Measurements from ENCODE around the gene PROK2. TPM values are rescaled to one million over a fixed set of nuclear protein-coding genes. Genes with fewer than 3 reads are reported as not detected.

PROK2 gene
- total and polyA plus RNA-seq, 2 experiments from 2014 or later, result 2.1 to 2.3 TPM

- peaks cover 11% of the 10 kb centered on the region for H3K27me3 Mint-ChIP-seq (ENCODE audit: insufficient read depth, low read depth, poor library complexity)
- no peak for TF ChIP-seq ZNF462 (CRISPR knock-in tag; IDR thresholded peaks at IDR 0.05)
- no peak for TF ChIP-seq EZH2 (IDR thresholded peaks at IDR 0.05; ENCODE audit: low read depth, unreplicated experiment)
- no peak for TF ChIP-seq JUNB (IDR thresholded peaks at IDR 0.05; ENCODE audit: unreplicated experiment)
- no peak for TF ChIP-seq CREB1 (CRISPR knock-in tag; IDR thresholded peaks at IDR 0.05; ENCODE audit: low read depth)
Measured at GRCh38 chr3:71733319-71733718, 51.6 kb downstream of the PROK2 start.

GRCh38 chr3:71732637-71733036 lies 52.3 kb downstream of the PROK2 start:
- DNase-seq (ENCODE audit: low spot score) (no peak), ATAC-seq (no peak)
- Mint-ChIP-seq H3K36me3 (ENCODE audit: low read depth) (peaks cover 4% of the 10 kb centered on the region; the same call in 1 of the 3 replicates), H3K27ac (no peak overlapping the region), H3K4me1 (peaks cover 40% of the 10 kb centered on the region), H3K27me3 (ENCODE audit: insufficient read depth, low read depth, poor library complexity) (peaks cover 11% of the 10 kb centered on the region), H3K4me3 (no peak overlapping the region), H3K9me3 (no peaks in the 10 kb centered on the region; the same call in 2 of the 3 replicates)
- no peak overlapping the region for H3K4me2 ChIP-seq
- H2AFZ ChIP-seq, result no peak overlapping the region
- H3K9me2 ChIP-seq (ENCODE audit: insufficient read depth), result no peaks in the 10 kb centered on the region
- no peak overlapping the region for H3K4me3 ChIP-seq
- H3K36me3 ChIP-seq (ENCODE audit: insufficient read depth), result no peaks in the 10 kb centered on the region
- H3K4me1 ChIP-seq (ENCODE audit: insufficient read depth), result peaks cover 32% of the 10 kb centered on the region
- TF ChIP-seq ETS1 (IDR thresholded peaks at IDR 0.05) (no peak), POLR2AphosphoS5 (IDR thresholded peaks at IDR 0.05; ENCODE audit: low read depth) (no peak), EZH2 (IDR thresholded peaks at IDR 0.05; ENCODE audit: low read depth, unreplicated experiment) (no peak), NANOG (IDR thresholded peaks at IDR 0.05; ENCODE audit: borderline replicate concordance) (no peak)
- 0 out of 2 replicates have a peak, but pooled peaks cover 10% of the 10 kb centered on the region for H3F3A ChIP-seq (replicated peaks; ENCODE audit: low read depth)
- no peaks in the 10 kb centered on the region for H3K79me2 ChIP-seq (replicated peaks; ENCODE audit: insufficient read depth)
- no peak overlapping the region for H3K27ac ChIP-seq (ENCODE audit: low read depth)
- H3K27me3 ChIP-seq (ENCODE audit: insufficient read depth), result no peaks in the 10 kb centered on the region
- H4K20me1 ChIP-seq (replicated peaks; ENCODE audit: insufficient read depth), result no peaks in the 10 kb centered on the region

More at GRCh38 chr3:71733319-71733718, 51.6 kb downstream of the PROK2 start:
- Mint-ChIP-seq H3K4me1 (peaks cover 38% of the 10 kb centered on the region), H3K36me3 (ENCODE audit: low read depth) (peaks cover 4% of the 10 kb centered on the region; the same call in 1 of the 3 replicates), H3K27ac (no peak overlapping the region), H3K4me3 (no peak overlapping the region), H3K9me3 (no peaks in the 10 kb centered on the region; the same call in 2 of the 3 replicates)
- DNase-seq (ENCODE audit: low spot score) (no peak), ATAC-seq (no peak)
- no peak overlapping the region for H3K4me3 ChIP-seq
- H3K27ac ChIP-seq (ENCODE audit: low read depth), result no peak overlapping the region
- H3K9me2 ChIP-seq (ENCODE audit: insufficient read depth), result no peaks in the 10 kb centered on the region
- no peaks in the 10 kb centered on the region for H3K27me3 ChIP-seq (ENCODE audit: insufficient read depth)
- 0 out of 2 replicates have a peak overlapping the region, but pooled peaks have one; percentile 6 for H3K4me2 ChIP-seq
- H3F3A ChIP-seq (replicated peaks; ENCODE audit: low read depth), result 0 out of 2 replicates have a peak, but pooled peaks cover 10% of the 10 kb centered on the region
- H4K20me1 ChIP-seq (replicated peaks; ENCODE audit: insufficient read depth), result no peaks in the 10 kb centered on the region
- H3K4me1 ChIP-seq (ENCODE audit: insufficient read depth), result peaks cover 32% of the 10 kb centered on the region
- H2AFZ ChIP-seq, result no peak overlapping the region
- no peaks in the 10 kb centered on the region for H3K36me3 ChIP-seq (ENCODE audit: insufficient read depth)
- H3K79me2 ChIP-seq (replicated peaks; ENCODE audit: insufficient read depth), result no peaks in the 10 kb centered on the region
